NCI-H128 (cell line): ENCODE measurements around the gene SRPX.

Experiments used
- DNase-seq: peaks from one replicate; lab custom pipeline; 2025; ENCODE audit not compliant: unreplicated experiment; lab: John Stamatoyannopoulos, UW

Gene SRPX

DNA sequence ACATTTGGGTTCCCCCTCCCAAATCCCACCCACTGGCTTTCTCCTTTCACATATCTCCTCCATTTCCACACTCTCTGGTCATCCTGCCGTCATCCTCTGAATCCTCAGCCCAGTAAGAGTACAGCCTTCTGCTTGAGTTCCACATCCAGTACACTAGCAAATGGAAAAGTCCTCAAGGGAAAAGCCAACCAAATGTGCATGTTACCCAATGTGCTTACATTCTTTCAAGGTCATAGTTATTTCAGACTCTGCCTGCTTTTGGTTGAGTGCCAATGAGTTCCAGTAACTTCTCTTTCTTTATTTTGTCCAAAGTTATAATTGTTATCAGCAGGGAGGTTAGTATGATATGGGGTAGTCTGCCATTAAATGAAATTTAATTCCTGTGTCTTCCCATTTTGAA is 78.1 kb downstream of the SRPX start:
- no peak for DNase-seq

DNA sequence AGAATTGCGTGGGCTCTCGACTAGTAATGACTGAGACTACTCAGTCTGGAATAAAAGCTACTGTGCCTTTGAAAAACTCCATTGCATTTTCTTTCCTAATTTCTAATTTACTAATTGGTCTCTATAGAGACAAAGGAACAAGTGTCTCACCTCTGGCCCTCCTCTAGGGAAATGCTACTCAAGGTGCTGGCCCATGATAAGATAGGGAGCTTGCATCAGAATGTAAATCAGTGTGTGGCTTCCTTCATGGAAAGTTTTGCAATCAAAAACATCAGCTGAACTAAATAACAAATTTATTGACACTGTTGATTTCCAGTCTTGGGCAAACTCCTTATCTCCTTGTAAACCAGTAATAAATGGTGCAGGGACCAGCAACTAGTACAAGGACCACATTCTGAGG is 81.8 kb downstream of the SRPX start:
- DNase-seq: no peak

DNA sequence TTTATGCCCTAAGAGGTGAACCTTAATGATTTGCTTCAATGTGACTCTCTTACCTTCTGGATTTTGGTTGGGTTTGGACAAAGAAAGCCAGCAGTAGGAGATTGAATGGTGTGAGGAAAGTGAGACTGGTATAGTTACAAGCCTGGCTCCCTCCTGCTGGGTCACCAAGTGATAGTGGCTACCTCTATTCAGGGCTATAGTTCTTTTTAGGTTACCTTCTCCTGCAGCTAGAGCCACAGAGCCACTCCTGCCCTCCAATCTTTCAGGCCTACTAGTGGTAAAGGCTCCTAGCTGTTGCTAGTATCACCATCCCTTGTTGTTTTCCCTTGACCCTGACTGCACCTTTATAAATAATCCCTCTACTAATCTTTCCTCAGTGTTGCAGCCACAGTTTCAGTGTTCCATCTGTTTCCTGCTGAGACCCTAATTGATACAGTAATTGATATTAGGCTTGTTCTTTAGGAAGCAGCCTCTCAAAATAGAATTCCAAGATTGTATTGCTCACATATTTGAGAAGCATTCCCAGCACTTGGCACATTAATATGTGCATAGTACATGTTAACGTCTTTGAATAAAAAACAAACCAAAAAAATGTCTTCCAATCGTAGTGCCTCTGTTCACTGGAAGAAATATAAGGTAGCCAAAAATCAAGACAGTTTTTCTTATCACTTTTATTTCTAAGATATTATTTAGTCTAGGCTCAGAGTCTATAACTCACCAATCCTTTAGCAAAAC is 82.3 kb downstream of the SRPX start:
- DNase-seq: no peak

DNA sequence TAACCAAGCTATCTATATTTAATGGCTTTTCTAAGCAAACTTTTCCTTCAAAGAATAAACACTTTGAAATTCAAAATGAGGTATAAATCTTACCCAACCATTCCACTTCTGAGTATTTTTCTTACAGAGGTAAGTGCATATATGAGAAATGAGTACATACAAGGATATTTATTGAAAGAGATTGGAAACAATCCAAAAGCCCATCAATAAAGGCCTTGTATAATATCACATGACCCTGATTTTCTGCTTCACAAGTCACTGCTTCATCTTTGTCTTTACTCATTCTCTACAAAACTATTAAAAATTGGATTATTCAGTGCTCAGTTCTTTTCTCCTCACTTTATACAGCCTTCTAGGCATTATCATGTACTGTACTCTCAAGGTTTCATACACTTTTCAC is 91.3 kb downstream of the SRPX start:
- no peak for DNase-seq

DNA sequence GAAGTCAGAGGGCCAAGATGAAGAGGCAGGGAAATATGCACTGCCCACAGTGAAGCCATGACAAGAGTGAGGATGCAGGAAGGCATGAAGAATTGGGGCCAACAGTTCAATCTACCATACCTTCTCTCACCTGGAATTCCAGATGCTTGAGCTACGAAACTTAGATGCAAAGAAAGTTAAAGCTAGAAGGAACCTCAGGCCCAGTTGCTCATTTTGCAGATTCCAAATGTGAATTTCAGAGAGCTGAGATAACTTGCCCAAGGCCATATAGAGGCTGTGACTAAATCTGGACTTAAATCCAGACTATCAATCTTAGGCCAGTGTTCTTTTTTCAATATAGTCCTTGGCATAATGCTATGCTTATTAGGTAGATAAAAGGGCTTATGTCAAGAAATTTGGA is 92.7 kb downstream of the SRPX start:
- DNase-seq: no peak

DNA sequence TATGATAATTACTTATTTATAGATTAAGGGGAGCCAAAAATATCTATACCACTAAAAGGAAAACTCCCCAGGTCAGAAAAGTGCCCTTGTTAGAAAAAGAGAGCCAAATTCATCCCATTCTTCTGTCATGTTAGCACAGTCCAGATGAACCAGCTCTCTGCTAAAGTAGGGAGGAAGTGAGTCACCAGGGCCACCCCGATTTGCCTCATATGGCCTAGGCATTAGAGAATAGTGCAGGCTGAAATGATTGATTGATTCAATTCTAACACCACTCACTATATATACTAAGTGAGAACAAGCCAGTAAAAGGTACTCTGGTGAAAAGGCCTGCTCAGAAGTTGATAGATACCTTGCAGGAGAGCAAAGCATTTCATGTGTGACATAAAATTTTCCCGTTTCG is 94.5 kb downstream of the SRPX start:
- no peak for DNase-seq

DNA sequence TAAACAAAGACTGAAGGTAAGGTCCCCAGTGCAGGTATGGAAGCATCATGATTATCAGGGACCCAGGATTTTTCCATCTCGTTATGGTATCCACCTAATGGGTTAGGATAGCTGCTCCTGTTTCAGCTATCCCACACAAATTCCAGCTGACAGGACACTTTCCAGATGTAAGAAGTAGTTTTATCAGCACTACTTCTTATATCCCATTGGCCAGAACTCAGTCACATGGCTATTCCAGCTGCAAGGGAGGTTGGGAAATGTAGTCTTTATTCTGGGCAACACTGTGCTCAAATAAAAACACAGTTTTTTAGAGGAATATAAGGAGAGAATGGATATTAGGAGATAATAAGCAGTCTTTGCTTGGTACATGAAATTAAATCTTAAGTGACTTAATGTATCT is 96.7 kb downstream of the SRPX start:
- no peak for DNase-seq

DNA sequence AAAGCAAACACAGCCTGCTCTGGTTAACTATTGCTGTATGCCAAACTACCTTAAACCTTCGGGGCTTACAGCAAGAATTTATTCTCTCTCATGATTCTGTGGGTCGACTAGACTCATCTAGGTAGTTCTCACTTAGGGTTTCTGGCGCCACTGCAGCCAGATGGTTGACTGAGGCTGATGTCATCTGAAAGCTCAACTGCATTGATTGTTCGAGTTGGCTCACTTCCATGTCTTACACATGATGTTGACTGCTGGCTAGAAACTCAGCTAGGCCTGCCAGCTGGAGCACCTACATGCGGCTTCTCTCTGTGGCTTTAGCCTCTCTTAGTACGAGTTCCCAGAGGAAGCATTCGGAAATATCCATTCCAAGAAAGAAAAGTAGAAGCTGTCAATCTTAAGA is 103.2 kb downstream of the SRPX start:
- no peak for DNase-seq

DNA sequence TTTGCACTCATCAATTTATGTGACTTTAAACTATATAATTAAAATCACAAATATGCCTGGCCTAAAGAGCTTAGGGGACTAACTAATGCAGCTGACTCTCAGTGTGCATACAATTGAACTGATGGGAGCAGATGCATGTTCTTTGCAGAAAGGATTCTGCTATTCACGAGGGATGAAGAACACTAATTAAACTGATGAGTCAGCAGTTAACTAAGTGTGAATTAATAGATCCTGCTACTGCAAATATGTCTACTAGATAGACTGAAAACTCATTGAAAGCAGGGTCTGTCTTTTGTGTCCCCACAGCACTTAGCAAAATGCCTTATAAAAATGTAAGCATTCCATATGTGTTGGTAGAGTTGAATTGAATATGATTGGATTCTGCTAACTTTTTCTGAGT is 104.0 kb downstream of the SRPX start:
- no peak for DNase-seq

DNA sequence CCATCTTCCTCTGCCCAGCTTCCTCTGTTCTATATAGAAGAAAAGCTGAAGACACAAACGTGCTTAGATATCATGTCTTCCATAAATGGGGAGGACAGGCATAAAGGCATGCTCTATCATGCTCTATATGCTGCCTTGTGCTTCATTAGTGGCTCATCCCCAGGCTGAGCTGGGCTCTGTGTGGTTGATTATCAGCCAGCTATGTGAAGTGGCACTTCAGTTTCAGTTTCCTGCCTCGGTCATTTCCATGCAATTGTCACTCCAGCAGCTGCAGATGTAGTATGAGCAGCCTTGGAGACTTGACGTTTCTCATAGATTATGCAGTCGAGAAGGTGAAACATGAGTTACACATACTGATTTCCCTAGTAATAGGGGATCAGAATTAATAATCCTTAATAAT is 108.1 kb downstream of the SRPX start:
- no peak for DNase-seq

DNA sequence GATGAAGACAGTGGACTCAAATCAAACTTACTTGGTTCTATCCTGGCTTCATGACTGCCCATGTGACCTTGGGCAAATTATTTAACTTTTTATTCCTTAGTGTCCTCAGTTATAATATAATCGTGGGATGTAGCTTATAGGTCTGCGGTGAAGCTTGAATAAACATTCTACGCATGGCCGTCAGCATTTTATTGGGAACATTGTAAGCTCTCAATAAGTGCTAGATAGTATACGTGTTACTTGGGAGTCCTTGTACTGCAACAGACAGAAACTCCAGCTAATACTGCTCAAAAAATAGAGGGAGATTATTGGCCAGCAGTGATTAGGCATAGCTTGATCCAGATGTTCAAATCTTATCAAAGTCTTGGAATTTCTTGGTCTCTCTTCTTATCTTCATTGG is 109.5 kb downstream of the SRPX start:
- DNase-seq: no peak

DNA sequence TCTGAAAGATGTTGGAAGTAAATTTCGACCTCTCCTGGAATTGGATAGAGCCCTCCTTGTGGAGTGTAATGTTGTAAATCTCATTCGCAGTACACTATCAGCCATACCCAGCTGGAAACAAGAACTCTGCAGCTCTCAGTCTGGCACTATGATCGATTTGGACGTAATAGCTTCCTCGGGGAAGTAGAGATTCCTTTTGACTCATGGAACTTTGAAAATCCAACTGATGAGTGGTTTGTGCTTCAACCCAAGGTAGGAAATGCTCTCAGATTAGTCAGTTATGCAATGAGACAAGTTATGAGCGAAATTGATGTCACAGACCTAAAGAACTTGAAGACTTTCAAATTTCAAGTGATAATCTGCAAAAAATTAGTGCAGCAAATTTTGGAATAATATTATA is 110.4 kb downstream of the SRPX start:
- no peak for DNase-seq

DNA sequence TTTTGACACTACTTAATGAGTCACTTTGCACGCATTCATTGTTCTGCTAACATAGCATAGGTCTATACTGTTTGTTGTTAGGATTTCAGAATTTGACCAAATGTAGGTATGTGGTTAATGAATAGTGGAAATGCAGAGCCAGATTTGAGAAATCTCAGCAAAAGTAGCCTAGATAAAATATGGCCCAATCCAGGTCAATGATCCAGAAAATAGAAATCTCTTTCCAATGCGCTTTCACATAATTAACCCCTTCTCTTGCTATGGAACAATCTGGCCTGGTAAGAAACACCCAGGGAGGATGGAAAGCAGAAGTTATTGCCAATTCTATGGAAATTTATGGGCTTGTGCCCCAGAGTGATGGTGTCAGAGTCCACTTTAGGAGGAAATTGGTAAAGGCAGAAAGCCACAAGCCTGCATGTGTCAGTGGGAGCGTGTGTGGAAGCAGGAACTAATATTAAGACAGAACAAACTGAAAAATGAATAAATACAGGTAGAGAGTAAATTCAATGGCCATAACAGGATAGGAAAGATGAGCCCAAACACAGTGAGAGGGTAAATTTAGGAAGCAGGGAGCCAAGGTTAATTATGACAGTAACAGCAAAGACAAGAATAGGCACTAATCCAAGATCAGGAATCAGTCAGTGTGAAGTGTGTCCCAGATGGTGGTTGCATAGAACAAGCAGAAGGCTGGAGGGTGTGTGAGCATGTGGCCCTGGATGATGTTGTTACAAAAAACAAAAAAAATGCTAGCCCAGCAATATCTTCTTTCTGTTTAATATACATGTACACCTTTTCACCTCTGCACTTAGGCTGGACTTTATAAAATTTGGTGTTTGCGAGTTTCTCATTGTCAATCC is 111.4 kb downstream of the SRPX start:
- no peak for DNase-seq

DNA sequence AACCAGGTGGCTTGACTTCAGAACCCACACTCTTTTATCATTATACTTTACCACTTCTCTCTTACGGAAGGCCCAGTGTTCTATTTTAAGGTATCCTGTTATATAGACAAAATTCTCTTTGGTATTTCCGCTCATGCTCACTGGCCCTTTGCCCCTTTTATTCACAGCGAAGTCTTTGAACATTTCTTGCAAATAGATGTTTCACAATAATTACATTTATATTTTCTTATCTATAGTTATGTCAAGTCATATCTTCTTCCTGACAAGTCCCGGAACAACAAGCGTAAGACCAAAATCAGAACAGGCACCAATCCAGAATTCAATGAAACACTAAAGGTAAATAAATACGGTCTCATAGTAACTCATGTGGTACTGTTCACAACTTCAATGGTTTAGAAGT is 112.3 kb downstream of the SRPX start:
- no peak for DNase-seq

DNA sequence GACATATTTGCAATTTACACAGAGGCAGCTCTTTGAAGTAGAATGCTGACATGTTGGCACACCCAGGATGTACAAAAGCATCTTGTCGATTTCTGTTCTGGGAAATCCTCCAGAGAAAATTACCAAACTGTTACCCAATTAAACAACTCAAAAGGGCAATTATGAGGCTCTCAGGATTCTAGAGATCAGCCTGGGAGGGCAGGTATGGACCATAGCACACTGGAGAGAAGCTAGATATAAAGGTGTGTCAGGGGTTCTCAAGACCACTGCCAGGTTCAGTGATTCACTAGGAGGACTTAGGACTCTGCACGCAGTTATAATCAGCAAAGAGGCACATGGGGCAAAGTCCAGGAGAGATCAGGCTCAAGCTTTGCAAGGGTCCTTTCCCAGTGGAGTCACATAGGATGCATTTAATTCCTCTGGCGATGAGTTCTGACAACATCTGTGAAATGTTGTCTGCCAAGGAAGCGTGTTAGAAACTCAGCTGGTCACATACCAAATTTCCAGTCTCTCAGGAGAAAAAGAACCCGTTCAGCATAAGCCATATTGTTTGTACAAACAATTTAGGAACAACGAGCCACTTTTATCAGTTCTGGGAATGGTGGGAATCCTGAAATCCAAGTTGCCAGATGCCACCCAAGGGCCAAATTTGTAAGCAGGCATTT is 113.5 kb downstream of the SRPX start:
- no peak for DNase-seq

DNA sequence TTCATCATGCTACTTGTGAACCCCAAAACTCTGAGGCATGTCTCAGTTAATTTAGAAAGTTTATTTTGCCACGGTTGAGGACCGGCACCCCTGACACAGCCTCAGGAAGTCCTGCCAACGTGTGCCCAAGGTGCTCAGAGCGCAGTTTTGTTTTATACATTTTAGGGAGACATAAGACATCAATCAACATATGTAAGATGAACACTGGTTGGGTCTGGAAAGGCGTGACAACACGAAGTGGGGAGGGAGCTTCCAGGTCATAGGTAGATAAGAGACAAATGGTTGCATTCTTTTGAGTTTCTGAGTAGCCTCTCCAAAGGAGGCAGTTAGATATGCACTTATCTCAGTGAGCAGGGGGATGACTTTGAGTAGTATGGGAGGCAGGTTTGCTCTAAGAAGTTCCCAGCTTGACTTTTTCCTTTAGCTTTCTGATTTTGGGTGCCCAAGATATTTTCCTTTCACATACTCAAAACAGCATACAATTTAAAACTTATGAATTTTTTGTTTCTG is 115.4 kb downstream of the SRPX start:
- DNase-seq: no peak

DNA sequence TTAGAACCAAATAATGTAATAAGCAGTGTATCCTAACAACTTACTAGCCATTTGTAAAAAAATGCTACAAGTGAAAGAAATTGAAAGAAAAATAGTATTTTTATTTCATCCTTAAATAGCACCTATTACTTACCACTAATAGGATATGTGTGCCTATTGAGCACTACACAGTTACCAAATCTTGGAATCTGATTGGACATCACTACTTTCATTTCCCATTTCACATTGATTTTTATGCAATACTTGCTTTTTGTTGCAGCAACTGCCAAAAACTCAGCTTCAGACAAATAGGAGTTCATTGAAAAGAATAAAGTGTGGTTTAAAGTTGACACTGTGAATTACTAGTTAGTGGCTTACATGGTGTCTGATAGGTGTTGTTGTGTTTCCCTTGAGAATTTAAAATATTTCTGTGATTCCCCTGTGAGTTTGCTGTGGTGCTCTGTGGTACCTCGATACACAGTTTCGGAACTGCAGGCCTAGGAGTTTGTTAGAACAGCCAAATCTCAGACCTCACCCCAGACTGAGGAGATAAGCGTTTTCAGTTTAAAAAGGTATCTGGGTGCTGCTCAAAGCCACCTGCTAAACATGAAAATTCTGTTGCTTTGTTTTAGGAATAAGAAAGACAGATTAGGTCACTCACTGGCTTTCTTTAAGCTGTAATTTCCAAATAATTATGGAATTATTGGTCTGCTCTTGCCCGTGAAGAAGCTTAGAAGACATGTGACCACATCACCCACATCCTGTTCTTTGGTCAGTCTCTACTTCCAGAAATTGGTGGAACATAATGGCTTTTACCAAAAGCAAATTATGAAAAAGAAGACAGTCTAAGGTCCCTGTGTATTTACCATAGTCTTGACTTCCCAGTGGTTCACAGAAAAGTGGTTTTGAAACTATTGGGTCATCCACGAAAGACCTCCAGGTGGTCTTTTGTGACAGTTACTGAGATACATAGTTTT is 116.5 kb downstream of the SRPX start:
- no peak for DNase-seq

DNA sequence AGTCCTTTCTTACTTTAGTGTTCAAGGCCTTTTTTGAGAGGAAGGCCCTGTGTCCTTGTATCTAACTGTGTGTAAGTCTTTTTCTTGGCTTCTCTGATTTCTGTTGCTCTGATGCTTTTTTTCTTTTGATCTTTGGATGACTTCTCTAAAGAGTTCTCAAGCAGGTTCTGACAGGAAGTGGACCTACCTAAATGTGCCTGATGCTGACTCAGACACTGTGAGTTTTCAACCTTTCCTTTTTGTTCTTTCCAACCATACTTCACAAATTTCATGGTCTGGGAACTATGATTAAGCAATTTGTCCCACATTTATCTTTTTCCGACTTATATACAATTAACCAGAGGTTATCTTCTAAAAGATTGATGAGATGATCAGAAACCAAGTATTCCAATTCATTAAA is 117.8 kb downstream of the SRPX start:
- DNase-seq: no peak

DNA sequence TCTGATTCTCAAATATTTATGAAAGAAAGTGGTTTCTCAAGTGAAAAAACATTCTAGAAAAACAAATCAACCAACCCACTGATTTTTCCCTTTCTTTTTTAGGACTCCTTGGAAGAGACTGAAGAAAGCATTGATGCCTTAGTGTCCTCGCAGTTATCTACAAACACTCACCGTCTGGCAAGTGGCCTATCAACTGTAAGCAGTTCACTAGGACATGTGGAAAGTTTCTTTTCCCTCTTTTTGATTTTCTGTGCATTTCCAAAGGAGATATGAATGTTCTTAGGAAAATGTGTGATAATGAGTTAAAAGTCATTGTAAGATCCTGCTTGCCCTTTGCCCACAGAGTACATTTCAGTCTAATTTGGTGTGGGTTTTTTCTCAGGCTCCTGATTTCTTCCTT is 118.4 kb downstream of the SRPX start:
- no peak for DNase-seq

DNA sequence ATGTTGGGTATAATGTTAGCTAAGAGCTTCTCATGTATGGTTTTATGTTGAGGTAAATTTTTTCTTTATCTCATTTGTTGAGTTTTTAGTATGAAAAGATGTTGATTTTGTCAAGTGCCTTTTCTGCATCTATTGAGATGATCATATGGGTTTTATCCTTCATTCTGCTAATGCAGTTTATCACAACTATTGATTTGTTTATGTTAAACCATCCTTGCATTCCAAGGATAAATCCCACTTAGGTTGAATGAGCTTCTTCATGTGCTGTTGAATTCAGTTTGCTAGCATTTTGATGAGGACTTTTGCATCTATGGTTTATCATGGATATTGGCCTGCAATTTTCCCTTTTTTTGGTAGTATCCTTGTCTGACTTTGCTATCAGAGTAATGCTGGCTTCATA is 121.0 kb downstream of the SRPX start:
- DNase-seq: no peak
